Uterus (tissue), 2 donors: ENCODE results near the gene ARFIP1.
"Not testable (repeated sequence)": the region's sequence is repeated elsewhere in the genome, so short reads cannot be mapped to it uniquely, and the experiment has no call there.

Source experiments
- POLR2A ChIP-seq, 2 donors: fragments of 450-650 bp; IDR thresholded peaks; one replicate each; pipeline ENCODE4 v1.6.1; 2016; ENCODE audit warnings: antibody characterized with exemption in 2 of 2, mild to moderate bottlenecking in 1 of 2, moderate library complexity in 1 of 2
- TF ChIP-seq, protein P1 (sequence below), 4 experiments: fragments of 200-600 bp in 2 of 4; fragments of 450-650 bp in 2 of 4; sonication (generic) in 2 of 4; IDR thresholded peaks; one replicate each; pipeline ENCODE4 v1.5.1; 2016 to 2019; ENCODE audit warnings: antibody characterized with exemption in 4 of 4, mild to moderate bottlenecking in 2 of 4, moderate library complexity in 1 of 4

DNA sequence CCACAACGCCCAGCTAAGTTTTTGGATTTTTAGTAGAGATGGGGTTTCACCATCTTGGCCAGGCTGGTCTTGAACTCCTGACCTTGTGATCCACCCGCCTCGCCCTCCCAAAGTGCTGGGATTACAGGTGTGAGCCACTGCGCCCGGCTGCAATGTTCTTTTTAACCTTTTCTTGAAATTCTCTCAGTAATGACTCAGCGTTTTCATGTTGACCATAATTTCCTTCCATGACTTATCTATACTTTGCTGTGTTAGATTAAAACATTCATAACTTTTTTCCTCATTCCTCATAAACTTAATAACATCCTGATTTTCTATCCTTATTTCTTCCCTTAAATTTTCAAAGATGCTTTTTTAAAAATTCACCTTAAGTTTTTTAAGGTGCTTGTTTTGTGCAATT, 118.4 kb downstream of the ARFIP1 start:
- not testable (repeated sequence) for TF ChIP-seq POLR2A (IDR thresholded peaks at IDR 0.05)
- TF ChIP-seq, protein P1, sequence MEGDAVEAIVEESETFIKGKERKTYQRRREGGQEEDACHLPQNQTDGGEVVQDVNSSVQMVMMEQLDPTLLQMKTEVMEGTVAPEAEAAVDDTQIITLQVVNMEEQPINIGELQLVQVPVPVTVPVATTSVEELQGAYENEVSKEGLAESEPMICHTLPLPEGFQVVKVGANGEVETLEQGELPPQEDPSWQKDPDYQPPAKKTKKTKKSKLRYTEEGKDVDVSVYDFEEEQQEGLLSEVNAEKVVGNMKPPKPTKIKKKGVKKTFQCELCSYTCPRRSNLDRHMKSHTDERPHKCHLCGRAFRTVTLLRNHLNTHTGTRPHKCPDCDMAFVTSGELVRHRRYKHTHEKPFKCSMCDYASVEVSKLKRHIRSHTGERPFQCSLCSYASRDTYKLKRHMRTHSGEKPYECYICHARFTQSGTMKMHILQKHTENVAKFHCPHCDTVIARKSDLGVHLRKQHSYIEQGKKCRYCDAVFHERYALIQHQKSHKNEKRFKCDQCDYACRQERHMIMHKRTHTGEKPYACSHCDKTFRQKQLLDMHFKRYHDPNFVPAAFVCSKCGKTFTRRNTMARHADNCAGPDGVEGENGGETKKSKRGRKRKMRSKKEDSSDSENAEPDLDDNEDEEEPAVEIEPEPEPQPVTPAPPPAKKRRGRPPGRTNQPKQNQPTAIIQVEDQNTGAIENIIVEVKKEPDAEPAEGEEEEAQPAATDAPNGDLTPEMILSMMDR (IDR thresholded peaks at IDR 0.05): not testable (repeated sequence)
